ENCODE data around the gene CRYBG2.

DNA sequence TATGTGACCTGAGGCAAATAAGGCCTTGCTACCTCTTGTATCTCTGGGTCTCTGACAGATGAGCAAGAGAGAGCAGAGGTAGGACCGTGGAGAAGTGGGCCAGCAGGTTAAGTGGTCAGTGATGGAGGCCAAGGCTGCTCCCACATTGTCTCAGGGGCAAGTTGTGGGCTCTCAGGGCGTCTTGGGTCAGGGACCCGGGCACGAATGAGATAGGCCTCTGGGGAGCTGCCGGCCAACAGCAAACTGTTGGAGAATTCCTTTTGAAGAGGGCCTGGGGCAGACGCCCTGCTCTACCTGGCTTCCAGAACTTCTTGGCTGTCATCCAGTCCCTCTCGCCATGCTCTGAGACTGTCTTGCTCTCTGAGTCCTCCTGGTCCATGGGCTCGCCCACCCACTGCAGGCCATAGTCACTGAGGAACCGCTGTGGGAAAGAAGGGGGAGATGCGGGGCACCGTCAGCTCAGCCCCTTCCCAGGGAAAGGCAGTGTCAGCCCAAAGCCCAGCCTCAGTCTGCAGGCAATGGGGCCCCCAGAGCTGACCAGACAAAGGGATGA is 59.9 kb downstream of the CRYBG2 start:
- TF ChIP-seq, protein P1, sequence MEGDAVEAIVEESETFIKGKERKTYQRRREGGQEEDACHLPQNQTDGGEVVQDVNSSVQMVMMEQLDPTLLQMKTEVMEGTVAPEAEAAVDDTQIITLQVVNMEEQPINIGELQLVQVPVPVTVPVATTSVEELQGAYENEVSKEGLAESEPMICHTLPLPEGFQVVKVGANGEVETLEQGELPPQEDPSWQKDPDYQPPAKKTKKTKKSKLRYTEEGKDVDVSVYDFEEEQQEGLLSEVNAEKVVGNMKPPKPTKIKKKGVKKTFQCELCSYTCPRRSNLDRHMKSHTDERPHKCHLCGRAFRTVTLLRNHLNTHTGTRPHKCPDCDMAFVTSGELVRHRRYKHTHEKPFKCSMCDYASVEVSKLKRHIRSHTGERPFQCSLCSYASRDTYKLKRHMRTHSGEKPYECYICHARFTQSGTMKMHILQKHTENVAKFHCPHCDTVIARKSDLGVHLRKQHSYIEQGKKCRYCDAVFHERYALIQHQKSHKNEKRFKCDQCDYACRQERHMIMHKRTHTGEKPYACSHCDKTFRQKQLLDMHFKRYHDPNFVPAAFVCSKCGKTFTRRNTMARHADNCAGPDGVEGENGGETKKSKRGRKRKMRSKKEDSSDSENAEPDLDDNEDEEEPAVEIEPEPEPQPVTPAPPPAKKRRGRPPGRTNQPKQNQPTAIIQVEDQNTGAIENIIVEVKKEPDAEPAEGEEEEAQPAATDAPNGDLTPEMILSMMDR (IDR thresholded peaks at IDR 0.05), result no peak
- no peak for TF ChIP-seq POLR2A (IDR thresholded peaks at IDR 0.05)

All from Peyer's patch (tissue), 4 donors.